HepG2 (cell line): Measurements from ENCODE around the gene RERE. TPM values are rescaled to one million over a fixed set of nuclear protein-coding genes. Genes with fewer than 3 reads are reported as not detected.

Experiments used
- ATF2 ChIP-seq: sonication (generic); formaldehyde crosslinking; IDR thresholded peaks from 2 replicates; pipeline ENCODE4 v1.4.0; 2020; ENCODE audit warnings: missing genetic modification reagents
- GATAD2A ChIP-seq: IDR thresholded peaks from 2 replicates; pipeline ENCODE4 v1.6.1; 2016
- HNF1A ChIP-seq, 2 experiments: sonication (generic) in 1 of 2; formaldehyde crosslinking in 1 of 2; IDR thresholded peaks; 2 replicates each; pipeline versions ENCODE4 v1.4.0 to v1.6.1; 2016 to 2020; ENCODE audit warnings: borderline replicate concordance in 1 of 2, low read depth in 1 of 2, mild to moderate bottlenecking in 1 of 2, missing genetic modification reagents in 1 of 2
- HNF4A ChIP-seq: sonication (generic); formaldehyde crosslinking; IDR thresholded peaks from 2 replicates; pipeline ENCODE4 v1.4.0; 2020; ENCODE audit warnings: missing genetic modification reagents
- MIER2 ChIP-seq: IDR thresholded peaks from 2 replicates; pipeline ENCODE4 v1.6.1; 2016; ENCODE audit warnings: missing biosample characterization, missing genetic modification reagents
- MYPOP ChIP-seq: sonication (generic); formaldehyde crosslinking; IDR thresholded peaks from 2 replicates; pipeline ENCODE4 v1.8.1; 2023; ENCODE audit warnings: mild to moderate bottlenecking, moderate library complexity, missing genetic modification reagents
- NR2F6 ChIP-seq, 2 experiments: IDR thresholded peaks; 2 replicates each; pipeline ENCODE4 v1.6.1; 2016; ENCODE audit warnings: antibody characterized with exemption in 1 of 2, mild to moderate bottlenecking in 1 of 2
- PREB ChIP-seq: sonication (generic); formaldehyde crosslinking; IDR thresholded peaks from 2 replicates; pipeline ENCODE4 v1.4.0; 2020; ENCODE audit warnings: missing genetic modification reagents
- SALL1 ChIP-seq: sonication (generic); formaldehyde crosslinking; IDR thresholded peaks from 2 replicates; pipeline ENCODE4 v1.8.0; 2022; ENCODE audit warnings: mild to moderate bottlenecking, missing genetic modification reagents
- SAP130 ChIP-seq: IDR thresholded peaks from 2 replicates; pipeline ENCODE4 v1.6.1; 2016; ENCODE audit warnings: low read depth
- SOX13 ChIP-seq, 3 experiments: fragments of 450-650 bp in 1 of 3; sonication (generic) in 1 of 3; formaldehyde crosslinking in 1 of 3; IDR thresholded peaks in 2 of 3; conservative IDR thresholded peaks in 1 of 3; 2 replicates each; pipeline versions ENCODE4 v1.5.0 to v1.6.1; 2016 to 2020; ENCODE audit warnings: antibody characterized with exemption in 1 of 3, mild to moderate bottlenecking in 1 of 3, missing compliant biosample characterization in 1 of 3, missing genetic modification reagents in 1 of 3, moderate library complexity in 1 of 3
- SOX5 ChIP-seq: IDR thresholded peaks from 2 replicates; pipeline ENCODE4 v1.6.1; 2016; ENCODE audit warnings: borderline replicate concordance
- SP2 ChIP-seq: sonication (generic); formaldehyde crosslinking; IDR thresholded peaks from 2 replicates; pipeline ENCODE4 v1.5.1; 2020; ENCODE audit warnings: mild to moderate bottlenecking, missing genetic modification reagents
- TARDBP ChIP-seq: sonication (generic); formaldehyde crosslinking; IDR thresholded peaks from 2 replicates; pipeline ENCODE4 v1.8.0; 2022; ENCODE audit warnings: mild to moderate bottlenecking, missing genetic modification reagents
- ZBTB7B ChIP-seq: sonication (generic); formaldehyde crosslinking; IDR thresholded peaks from 2 replicates; pipeline ENCODE4 v1.4.0; 2020; ENCODE audit warnings: missing genetic modification reagents
- ZNF547 ChIP-seq: sonication (generic); formaldehyde crosslinking; IDR thresholded peaks from 2 replicates; pipeline ENCODE4 v1.5.1; 2020; ENCODE audit warnings: mild to moderate bottlenecking, missing genetic modification reagents
- ZNF614 ChIP-seq: IDR thresholded peaks from 2 replicates; pipeline ENCODE4 v1.6.1; 2018; ENCODE audit warnings: missing biosample characterization, missing genetic modification reagents, inconsistent platforms, borderline replicate concordance
- ZNF747 ChIP-seq: sonication (generic); formaldehyde crosslinking; IDR thresholded peaks from 2 replicates; pipeline ENCODE4 v1.8.1; 2023; ENCODE audit warnings: missing genetic modification reagents, mild to moderate bottlenecking, borderline replicate concordance
- polyA plus RNA-seq, 8 experiments: library from polyadenylated mRNA; depleted of rRNA in 3 of 8; stranded (reverse) in 7 of 8; unstranded in 1 of 8; fragments of >200 nt; fragmentation: Illumina TruSeq in 4 of 8; extraction: Trizol in 4 of 8; gene quantifications; 2 replicates each; pipeline versions ENCODE4 v1.2.1 to v1.2.3, GENCODE V29; 2011 to 2016; ENCODE audit warnings: low read depth in 4 of 8, missing spikeins in 1 of 8, mixed read lengths in 1 of 8; ENCODE audit not compliant: insufficient read depth in 1 of 8
- total RNA-seq, 5 experiments: library from RNA; depleted of rRNA; stranded (reverse); fragments of >200 nt; fragmentation: Illumina TruSeq; extraction: Trizol; gene quantifications; 2 replicates each; pipeline ENCODE4 v1.2.3, GENCODE V29; 2016; ENCODE audit warnings: low read depth in 1 of 5
- TF ChIP-seq, protein P1 (sequence below): sonication (generic); formaldehyde crosslinking; IDR thresholded peaks from 2 replicates; pipeline ENCODE4 v1.5.0; 2020; ENCODE audit warnings: mild to moderate bottlenecking, missing genetic modification reagents, borderline replicate concordance

Gene RERE
- total and polyA plus RNA-seq, 2 of the 13 experiments (the other 11 are each of a cell fraction or from before 2014, with no cell fraction given): 18.3 to 21.9 TPM

DNA sequence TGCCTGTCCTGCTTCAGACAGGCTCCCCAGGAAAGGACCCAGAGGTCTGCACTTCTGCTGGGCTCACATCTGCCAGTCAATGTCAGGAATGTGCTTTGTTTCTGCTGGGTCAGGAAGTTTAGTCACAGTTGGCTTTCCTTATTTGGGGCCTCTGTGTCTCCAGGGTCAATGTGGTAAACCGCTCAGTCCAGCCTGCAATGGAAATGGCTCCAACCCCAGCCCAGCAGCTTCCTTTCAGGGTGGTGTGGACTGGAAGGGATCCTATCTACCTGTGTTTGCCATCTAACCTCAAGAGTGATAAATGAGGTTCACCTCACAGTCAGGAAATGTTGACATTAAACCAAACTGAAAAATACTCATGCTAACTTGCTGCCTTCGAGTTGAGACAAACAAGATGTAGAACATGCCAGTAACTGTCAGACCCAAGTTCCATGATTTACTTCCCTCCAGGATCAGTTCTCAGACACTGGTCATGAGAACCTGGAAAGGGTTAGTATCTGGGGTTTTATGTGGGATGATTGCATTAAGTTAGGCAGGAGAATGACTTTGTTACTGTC is 40.8 kb upstream of the RERE start (continued):
- TF ChIP-seq MYPOP (CRISPR knock-in tag): no peak
- TF ChIP-seq SOX13 (IDR thresholded peaks at IDR 0.05): no peak
- TF ChIP-seq SOX13 (CRISPR knock-in tag; conservative IDR thresholded peaks at IDR 0.05 in 1 of 2, IDR thresholded peaks at IDR 0.05 in 1 of 2): peak in 1 of 2 experiments; percentile 76; a peak in 2 of 4 replicates
- TF ChIP-seq ZBTB7B (CRISPR knock-in tag): peak; percentile 25; the same call in 1 of the 2 replicates
- TF ChIP-seq PREB (CRISPR knock-in tag): no peak
- TF ChIP-seq ATF2: peak; percentile 34; the same call in 1 of the 2 replicates
- TF ChIP-seq NR2F6 (IDR thresholded peaks at IDR 0.05): peak; percentile 63
- 0 out of 2 replicates have a peak, but pooled peaks have one; percentile 33 for TF ChIP-seq NR2F6 (CRISPR knock-in tag; IDR thresholded peaks at IDR 0.05)
- no peak for TF ChIP-seq SP2 (CRISPR knock-in tag)
- TF ChIP-seq HNF1A (IDR thresholded peaks at IDR 0.05; ENCODE audit: low read depth): no peak
- TF ChIP-seq HNF1A (CRISPR knock-in tag; IDR thresholded peaks at IDR 0.05; ENCODE audit: borderline replicate concordance): peak; percentile 31; the same call in 1 of the 2 replicates
- TF ChIP-seq ZNF747: no peak
- TF ChIP-seq SALL1 (CRISPR knock-in tag): peak; percentile 44; the same call in 1 of the 2 replicates
- TF ChIP-seq, protein P1, sequence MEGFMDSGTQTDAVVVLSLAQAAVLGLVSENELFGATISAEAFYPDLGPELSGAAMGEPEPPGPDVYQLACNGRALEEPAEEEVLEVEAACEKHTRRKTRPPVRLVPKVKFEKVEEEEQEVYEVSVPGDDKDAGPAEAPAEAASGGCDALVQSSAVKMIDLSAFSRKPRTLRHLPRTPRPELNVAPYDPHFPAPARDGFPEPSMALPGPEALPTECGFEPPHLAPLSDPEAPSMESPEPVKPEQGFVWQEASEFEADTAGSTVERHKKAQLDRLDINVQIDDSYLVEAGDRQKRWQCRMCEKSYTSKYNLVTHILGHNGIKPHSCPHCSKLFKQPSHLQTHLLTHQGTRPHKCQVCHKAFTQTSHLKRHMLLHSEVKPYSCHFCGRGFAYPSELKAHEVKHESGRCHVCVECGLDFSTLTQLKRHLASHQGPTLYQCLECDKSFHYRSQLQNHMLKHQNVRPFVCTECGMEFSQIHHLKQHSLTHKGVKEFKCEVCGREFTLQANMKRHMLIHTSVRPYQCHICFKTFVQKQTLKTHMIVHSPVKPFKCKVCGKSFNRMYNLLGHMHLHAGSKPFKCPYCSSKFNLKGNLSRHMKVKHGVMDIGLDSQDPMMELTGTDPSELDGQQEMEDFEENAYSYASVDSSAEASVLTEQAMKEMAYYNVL (CRISPR knock-in tag): no peak
- TF ChIP-seq ZNF614: peak; percentile 78; the same call in 1 of the 2 replicates
- peak; percentile 27; the same call in 1 of the 2 replicates for TF ChIP-seq SOX5 (CRISPR knock-in tag)
- TF ChIP-seq GATAD2A: peak; percentile 50
- TF ChIP-seq MIER2: peak; percentile 47; the same call in 1 of the 2 replicates
- TF ChIP-seq TARDBP: peak; percentile 56; the same call in 1 of the 2 replicates
- peak; percentile 39; the same call in 1 of the 2 replicates for TF ChIP-seq HNF4A (CRISPR knock-in tag)
- peak; percentile 62 for TF ChIP-seq SAP130 (CRISPR knock-in tag)
- TF ChIP-seq ZNF547: no peak
